ENCODE results near the gene C6orf15. TPM values are rescaled to one million over a fixed set of nuclear protein-coding genes. Genes with fewer than 3 reads are reported as not detected.

Gene C6orf15
- total RNA-seq, 2 experiments from 2014 or later, result not detected

DNA sequence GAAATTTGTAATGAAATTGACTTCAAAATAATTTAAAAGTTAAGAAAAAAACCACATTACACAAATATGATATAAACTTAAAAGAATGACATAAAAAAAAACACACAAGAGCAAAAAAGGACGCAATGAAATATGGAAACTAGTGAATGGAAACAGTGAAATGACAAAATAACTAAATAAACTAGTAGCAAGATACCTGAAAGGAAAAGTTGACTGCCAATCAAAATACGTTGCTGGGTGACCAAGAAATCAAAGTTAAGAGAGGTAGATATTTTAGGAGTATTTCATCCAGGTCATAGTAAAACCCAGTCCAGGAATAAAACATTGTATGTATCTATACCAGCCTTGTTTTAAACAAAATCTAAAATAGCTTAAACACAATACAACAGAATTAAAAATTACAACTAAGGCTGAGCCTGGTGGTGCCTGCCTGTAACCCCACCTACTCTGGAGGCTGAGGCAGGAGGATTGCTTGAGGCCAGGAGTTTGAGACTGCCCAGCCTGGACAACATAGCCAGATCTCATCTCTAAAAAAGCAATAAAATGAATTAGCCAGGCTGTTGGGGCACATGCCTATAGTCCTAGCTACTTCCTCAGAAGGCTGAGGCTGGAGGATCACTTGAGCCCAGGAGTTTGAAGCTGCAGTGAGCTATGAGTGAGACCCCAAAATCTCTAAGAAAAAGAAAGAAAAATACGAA, 22.0 kb downstream of the C6orf15 start:
- no peaks in the 10 kb centered on the region for H3K36me3 ChIP-seq (ENCODE audit: insufficient read depth, low read length)
- intact Hi-C loops (cut with DNase I, micrococcal nuclease), result no loop called here
- H3K36me3 Mint-ChIP-seq (ENCODE audit: low read depth), result no peaks in the 10 kb centered on the region
- H3K4me3 Mint-ChIP-seq, result no peak overlapping the region
- no peaks in the 10 kb centered on the region for H3K9me3 Mint-ChIP-seq
- H3K4me1 ChIP-seq (ENCODE audit: insufficient read depth, low read length), result peaks cover 32% of the 10 kb centered on the region
- H3K4me1 Mint-ChIP-seq (ENCODE audit: low read depth), result peaks cover 44% of the 10 kb centered on the region
- POLR2A ChIA-PET, result no interaction called here
- no peaks in the 10 kb centered on the region for H3K9me3 ChIP-seq (ENCODE audit: control insufficient read depth in 1 of 2, insufficient read depth in 1 of 2, low read length in 2 of 2)
- no peak overlapping the region for H3K4me3 ChIP-seq (ENCODE audit: low read length)
- no peaks in the 10 kb centered on the region for H3K27me3 ChIP-seq (ENCODE audit: control insufficient read depth in 1 of 2, insufficient read depth in 2 of 2, low read length in 2 of 2)
- H3K27ac Mint-ChIP-seq, result no peak overlapping the region
- CTCF ChIA-PET, result interaction anchor here (2.3 kb wide), 2 partner anchors 10 to 359 kb away, joined by 8 to 10 read pairs; no protein-coding TSS in a partner anchor
- H3K27ac ChIP-seq (ENCODE audit: low read depth in 1 of 2, low read length in 2 of 2), result no peak overlapping the region
- DNase-seq (no peak), ATAC-seq (ENCODE audit: poor library complexity) (no peak)
- no peaks in the 10 kb centered on the region for H3K27me3 Mint-ChIP-seq
- TF ChIP-seq, protein P1, sequence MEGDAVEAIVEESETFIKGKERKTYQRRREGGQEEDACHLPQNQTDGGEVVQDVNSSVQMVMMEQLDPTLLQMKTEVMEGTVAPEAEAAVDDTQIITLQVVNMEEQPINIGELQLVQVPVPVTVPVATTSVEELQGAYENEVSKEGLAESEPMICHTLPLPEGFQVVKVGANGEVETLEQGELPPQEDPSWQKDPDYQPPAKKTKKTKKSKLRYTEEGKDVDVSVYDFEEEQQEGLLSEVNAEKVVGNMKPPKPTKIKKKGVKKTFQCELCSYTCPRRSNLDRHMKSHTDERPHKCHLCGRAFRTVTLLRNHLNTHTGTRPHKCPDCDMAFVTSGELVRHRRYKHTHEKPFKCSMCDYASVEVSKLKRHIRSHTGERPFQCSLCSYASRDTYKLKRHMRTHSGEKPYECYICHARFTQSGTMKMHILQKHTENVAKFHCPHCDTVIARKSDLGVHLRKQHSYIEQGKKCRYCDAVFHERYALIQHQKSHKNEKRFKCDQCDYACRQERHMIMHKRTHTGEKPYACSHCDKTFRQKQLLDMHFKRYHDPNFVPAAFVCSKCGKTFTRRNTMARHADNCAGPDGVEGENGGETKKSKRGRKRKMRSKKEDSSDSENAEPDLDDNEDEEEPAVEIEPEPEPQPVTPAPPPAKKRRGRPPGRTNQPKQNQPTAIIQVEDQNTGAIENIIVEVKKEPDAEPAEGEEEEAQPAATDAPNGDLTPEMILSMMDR (IDR thresholded peaks at IDR 0.05), result no peak

DNA sequence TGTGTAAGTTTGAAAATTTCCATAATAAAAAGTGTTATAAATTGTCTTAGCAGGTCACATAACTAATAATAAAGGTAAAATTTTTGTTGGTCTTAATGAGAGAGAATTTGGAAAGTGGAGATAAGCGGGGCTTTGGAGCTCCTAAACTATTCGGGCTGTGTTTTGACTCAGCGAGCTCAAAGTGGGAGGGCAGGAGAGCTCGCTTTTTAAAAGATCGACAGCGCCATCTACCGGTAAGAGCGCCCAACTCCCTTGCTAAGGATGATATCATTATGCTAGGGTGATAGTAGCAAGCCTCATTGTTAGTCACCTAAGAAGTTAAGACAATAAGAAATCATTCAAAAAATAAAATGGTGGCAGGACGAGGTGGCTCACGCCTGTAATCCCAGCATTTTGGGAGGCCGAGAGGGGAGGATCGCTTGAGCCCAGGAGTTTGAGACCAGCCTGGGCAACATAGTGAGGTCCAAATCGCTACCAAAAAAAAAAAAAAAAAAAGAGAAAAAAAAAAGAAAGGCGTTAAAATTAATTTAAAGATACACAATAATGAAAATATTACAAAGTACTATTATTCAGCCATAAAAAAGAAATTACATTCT, 24.8 kb downstream of the C6orf15 start:
- no peaks in the 10 kb centered on the region for H3K36me3 Mint-ChIP-seq (ENCODE audit: low read depth)
- Histone ChIP-seq H3K27ac (ENCODE audit: low read depth in 1 of 2, low read length in 2 of 2) (no peak overlapping the region), H3K27me3 (ENCODE audit: control insufficient read depth in 1 of 2, insufficient read depth in 2 of 2, low read length in 2 of 2) (no peaks in the 10 kb centered on the region), H3K9me3 (ENCODE audit: control insufficient read depth in 1 of 2, insufficient read depth in 1 of 2, low read length in 2 of 2) (no peaks in the 10 kb centered on the region), H3K4me1 (ENCODE audit: insufficient read depth, low read length) (peaks cover 10% of the 10 kb centered on the region), H3K36me3 (ENCODE audit: insufficient read depth, low read length) (no peaks in the 10 kb centered on the region), H3K4me3 (ENCODE audit: low read length) (no peak overlapping the region)
- H3K27ac Mint-ChIP-seq, result no peak overlapping the region
- intact Hi-C loops (cut with DNase I, micrococcal nuclease), result loop anchor here (1.0 to 10.0 kb wide), 7 partner anchors 29 to 405 kb away; partner anchors contain the start of genes FLOT1 (in 2 of the 2), IER3 (in 2 of the 2) and VARS2 (in 1 of the 2)
- H3K27me3 Mint-ChIP-seq, result no peaks in the 10 kb centered on the region
- DNase-seq (peak; percentile 77 to 96 (median 90)), ATAC-seq (ENCODE audit: poor library complexity) (peak; percentile 99)
- H3K4me1 Mint-ChIP-seq (ENCODE audit: low read depth), result peaks cover 21% of the 10 kb centered on the region
- no peaks in the 10 kb centered on the region for H3K9me3 Mint-ChIP-seq
- H3K4me3 Mint-ChIP-seq, result no peak overlapping the region
- TF ChIP-seq, protein P1 (IDR thresholded peaks at IDR 0.05), result peak; percentile 74
- POLR2A ChIA-PET, result interaction anchor here (0.6 to 1.5 kb wide), 9 partner anchors 28 to 490 kb away, joined by 3 to 5 read pairs (median 3); partner anchors contain the start of genes GTF2H4, IER3, PSORS1C1 and VARS2
- CTCF ChIA-PET, result interaction anchor here (0.6 to 1.7 kb wide), 16 partner anchors 9 to 409 kb away, joined by 3 to 17 read pairs (median 4); partner anchors contain the start of gene GTF2H4

DNA sequence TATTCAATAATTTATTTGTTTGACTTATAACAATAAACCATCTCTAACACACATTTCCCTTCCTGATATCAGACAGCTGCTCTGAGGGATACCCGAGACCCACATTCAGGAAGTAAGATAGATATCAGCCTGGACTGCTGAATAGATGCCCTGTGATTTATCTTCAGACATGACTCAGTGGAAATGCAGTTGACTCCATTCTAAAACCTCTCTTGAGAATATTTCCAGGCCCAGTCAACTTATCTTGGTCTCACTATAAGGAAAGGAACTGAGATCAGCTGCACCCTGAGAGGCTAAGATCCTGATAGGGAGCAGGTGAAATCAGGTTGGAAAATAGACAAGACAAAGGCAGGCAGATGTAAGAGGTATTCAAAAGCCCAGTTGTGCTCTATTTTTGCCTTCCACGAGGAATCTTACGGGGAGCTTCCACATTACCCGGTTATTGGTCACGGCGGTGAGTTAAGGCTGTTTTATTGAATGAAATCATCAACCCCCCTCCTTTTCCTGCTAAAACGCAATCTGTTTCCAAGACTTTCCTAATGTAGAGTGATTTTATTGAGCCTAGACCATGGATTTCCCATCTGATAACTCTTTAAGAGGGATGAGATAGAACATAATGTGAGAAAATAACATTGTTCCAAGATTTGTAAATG, 25.5 kb downstream of the C6orf15 start:
- Histone ChIP-seq H3K27ac (ENCODE audit: low read depth in 1 of 2, low read length in 2 of 2) (no peak overlapping the region), H3K4me1 (ENCODE audit: insufficient read depth, low read length) (peaks cover 9% of the 10 kb centered on the region), H3K9me3 (ENCODE audit: control insufficient read depth in 1 of 2, insufficient read depth in 1 of 2, low read length in 2 of 2) (no peaks in the 10 kb centered on the region), H3K27me3 (ENCODE audit: control insufficient read depth in 1 of 2, insufficient read depth in 2 of 2, low read length in 2 of 2) (no peaks in the 10 kb centered on the region), H3K4me3 (ENCODE audit: low read length) (no peak overlapping the region), H3K36me3 (ENCODE audit: insufficient read depth, low read length) (no peaks in the 10 kb centered on the region)
- ATAC-seq (ENCODE audit: poor library complexity), result no peak
- TF ChIP-seq, protein P1 (IDR thresholded peaks at IDR 0.05), result no peak
- Mint-ChIP-seq H3K4me1 (ENCODE audit: low read depth) (peaks cover 21% of the 10 kb centered on the region), H3K27me3 (no peaks in the 10 kb centered on the region), H3K4me3 (no peak overlapping the region), H3K36me3 (ENCODE audit: low read depth) (no peaks in the 10 kb centered on the region), H3K9me3 (no peaks in the 10 kb centered on the region), H3K27ac (no peak overlapping the region)
- intact Hi-C loops (cut with DNase I, micrococcal nuclease), result loop anchor here (1.0 to 10.0 kb wide), 7 partner anchors 28 to 405 kb away; partner anchors contain the start of genes FLOT1 (in 2 of the 2), IER3 (in 2 of the 2) and VARS2 (in 1 of the 2)
- ChIA-PET CTCF (interaction anchor here (0.6 to 1.7 kb wide), 16 partner anchors 8 to 408 kb away, joined by 3 to 17 read pairs (median 4); partner anchors contain the start of gene GTF2H4), POLR2A (interaction anchor here (0.6 to 1.5 kb wide), 8 partner anchors 28 to 490 kb away, joined by 3 to 5 read pairs (median 3); partner anchors contain the start of genes GTF2H4, IER3 and PSORS1C1)
- no peak for DNase-seq

Data from CD4-positive, alpha-beta T cell (primary cell).